HEK293 (cell line): ENCODE measurements around the gene MBD4.

Source experiments
- ELK4 ChIP-seq: IDR thresholded peaks from 2 replicates; pipeline ENCODE4 v1.6.1; 2011; ENCODE audit warnings: mild to moderate bottlenecking, low read depth, low read length, borderline replicate concordance
- FEZF1 ChIP-seq: fragments of 450-650 bp; formaldehyde crosslinking; IDR thresholded peaks from 2 replicates; pipeline ENCODE4 v1.5.1; 2016; ENCODE audit warnings: missing biosample characterization, missing genetic modification characterization
- PRDM10 ChIP-seq: fragments of 450-650 bp; formaldehyde crosslinking; IDR thresholded peaks from 2 replicates; pipeline ENCODE4 v1.5.1; 2016; ENCODE audit warnings: missing biosample characterization, missing genetic modification characterization
- SALL2 ChIP-seq: fragments of 450-650 bp; formaldehyde crosslinking; IDR thresholded peaks from 2 replicates; pipeline ENCODE4 v1.5.0; 2017; ENCODE audit warnings: missing biosample characterization, mild to moderate bottlenecking, missing genetic modification characterization, borderline replicate concordance
- ZNF248 ChIP-seq: fragments of 450-650 bp; formaldehyde crosslinking; IDR thresholded peaks from 2 replicates; pipeline ENCODE4 v1.5.1; 2017; ENCODE audit warnings: missing biosample characterization, missing genetic modification characterization
- ZNF510 ChIP-seq: fragments of 450-650 bp; formaldehyde crosslinking; IDR thresholded peaks from 2 replicates; pipeline ENCODE4 v1.5.1; 2018; ENCODE audit warnings: mild to moderate bottlenecking, missing genetic modification characterization, missing biosample characterization; ENCODE audit not compliant: insufficient replicate concordance
- ZNF645 ChIP-seq: fragments of 450-650 bp; formaldehyde crosslinking; IDR thresholded peaks from 2 replicates; pipeline ENCODE4; 2016; ENCODE audit warnings: missing biosample characterization, missing genetic modification characterization
- TF ChIP-seq, protein P1 (sequence below): fragments of 450-650 bp; formaldehyde crosslinking; IDR thresholded peaks from 2 replicates; pipeline ENCODE4 v1.5.1; 2016; ENCODE audit warnings: missing biosample characterization, missing genetic modification characterization, low read depth
- TF ChIP-seq, protein P2 (sequence below): fragments of 450-650 bp; formaldehyde crosslinking; IDR thresholded peaks from 2 replicates; pipeline ENCODE4 v1.5.1; 2016; ENCODE audit warnings: missing biosample characterization, missing genetic modification characterization

- TF ChIP-seq ZNF248 (tag by site-specific recombination) (no peak), ZNF645 (tag by site-specific recombination) (no peak), SALL2 (tag by site-specific recombination) (no peak), FEZF1 (tag by site-specific recombination) (no peak), ELK4 (no peak), ZNF510 (tag by site-specific recombination) (no peak), PRDM10 (no peak)
- TF ChIP-seq, protein P1, sequence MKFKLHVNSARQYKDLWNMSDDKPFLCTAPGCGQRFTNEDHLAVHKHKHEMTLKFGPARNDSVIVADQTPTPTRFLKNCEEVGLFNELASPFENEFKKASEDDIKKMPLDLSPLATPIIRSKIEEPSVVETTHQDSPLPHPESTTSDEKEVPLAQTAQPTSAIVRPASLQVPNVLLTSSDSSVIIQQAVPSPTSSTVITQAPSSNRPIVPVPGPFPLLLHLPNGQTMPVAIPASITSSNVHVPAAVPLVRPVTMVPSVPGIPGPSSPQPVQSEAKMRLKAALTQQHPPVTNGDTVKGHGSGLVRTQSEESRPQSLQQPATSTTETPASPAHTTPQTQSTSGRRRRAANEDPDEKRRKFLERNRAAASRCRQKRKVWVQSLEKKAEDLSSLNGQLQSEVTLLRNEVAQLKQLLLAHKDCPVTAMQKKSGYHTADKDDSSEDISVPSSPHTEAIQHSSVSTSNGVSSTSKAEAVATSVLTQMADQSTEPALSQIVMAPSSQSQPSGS (tag by site-specific recombination) = no peak
- TF ChIP-seq, protein P2, sequence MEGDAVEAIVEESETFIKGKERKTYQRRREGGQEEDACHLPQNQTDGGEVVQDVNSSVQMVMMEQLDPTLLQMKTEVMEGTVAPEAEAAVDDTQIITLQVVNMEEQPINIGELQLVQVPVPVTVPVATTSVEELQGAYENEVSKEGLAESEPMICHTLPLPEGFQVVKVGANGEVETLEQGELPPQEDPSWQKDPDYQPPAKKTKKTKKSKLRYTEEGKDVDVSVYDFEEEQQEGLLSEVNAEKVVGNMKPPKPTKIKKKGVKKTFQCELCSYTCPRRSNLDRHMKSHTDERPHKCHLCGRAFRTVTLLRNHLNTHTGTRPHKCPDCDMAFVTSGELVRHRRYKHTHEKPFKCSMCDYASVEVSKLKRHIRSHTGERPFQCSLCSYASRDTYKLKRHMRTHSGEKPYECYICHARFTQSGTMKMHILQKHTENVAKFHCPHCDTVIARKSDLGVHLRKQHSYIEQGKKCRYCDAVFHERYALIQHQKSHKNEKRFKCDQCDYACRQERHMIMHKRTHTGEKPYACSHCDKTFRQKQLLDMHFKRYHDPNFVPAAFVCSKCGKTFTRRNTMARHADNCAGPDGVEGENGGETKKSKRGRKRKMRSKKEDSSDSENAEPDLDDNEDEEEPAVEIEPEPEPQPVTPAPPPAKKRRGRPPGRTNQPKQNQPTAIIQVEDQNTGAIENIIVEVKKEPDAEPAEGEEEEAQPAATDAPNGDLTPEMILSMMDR (tag by site-specific recombination) = no peak
Observed at GRCh38 chr3:129415830-129416229, 23.9 kb downstream of the MBD4 start.
